Gastrocnemius medialis (tissue), 4 donors: Measurements from ENCODE around the gene MRPL48. TPM values are rescaled to one million over a fixed set of nuclear protein-coding genes. Genes with fewer than 3 reads are reported as not detected.

ENCODE experiments used
- ATAC-seq, 2 donors: fragments of 150-250 bp; one replicate each; pipeline ENCODE4 v1.9.1; 2016
- DNase-seq, 2 donors: peaks; one replicate each; pipeline ENCODE4 v3.0.0-alpha.2; 2019
- H3K27ac ChIP-seq, 4 donors: fragments of 200-600 bp; sonication (generic); 1 replicate in 1 of 4; 2 replicates in 3 of 4; pipeline ENCODE4 v1.5.1; 2016 to 2018; ENCODE audit warnings: mild to moderate bottlenecking in 2 of 4, moderate library complexity in 1 of 4
- H3K27me3 ChIP-seq, 3 donors: fragments of 200-600 bp; sonication (generic) in 2 of 3; 1 replicate in 1 of 3; 2 replicates in 2 of 3; pipeline versions ENCODE4 v1.5.1 to v1.6.0; 2016 to 2019; ENCODE audit warnings: mild to moderate bottlenecking in 1 of 3, moderate library complexity in 1 of 3
- H3K36me3 ChIP-seq, 2 donors: fragments of 200-600 bp; sonication (generic) in 1 of 2; one replicate each; pipeline ENCODE4 v1.5.1; 2017 to 2018
- H3K4me1 ChIP-seq, 2 donors: fragments of 200-600 bp; sonication (generic) in 1 of 2; one replicate each; pipeline ENCODE4 v1.5.1; 2016 to 2017; ENCODE audit warnings: mild to moderate bottlenecking in 2 of 2
- H3K4me3 ChIP-seq, 4 donors: fragments of 200-600 bp; sonication (generic) in 3 of 4; 1 replicate in 1 of 4; 2 replicates in 3 of 4; pipeline ENCODE4 v1.5.1; 2016 to 2019; ENCODE audit warnings: mild to moderate bottlenecking in 2 of 4
- H3K9me3 ChIP-seq, 3 donors: fragments of 200-600 bp; sonication (generic) in 2 of 3; 1 replicate in 1 of 3; 2 replicates in 2 of 3; pipeline ENCODE4 v1.5.1; 2016 to 2019
- POLR2A ChIP-seq, 2 donors: fragments of 450-650 bp; IDR thresholded peaks; one replicate each; pipeline ENCODE4 v1.6.1; 2017; ENCODE audit warnings: antibody characterized with exemption in 2 of 2, mild to moderate bottlenecking in 2 of 2, moderate library complexity in 2 of 2
- in situ Hi-C, 4 donors: fragments of 200-750 bp; cut with MboI; loops; one replicate each; pipeline versions ENCODE4 v1.15.0 to v1.8.0; 2017; ENCODE audit warnings: low sequenced_read_pairs in 4 of 4
- intact Hi-C: fragments of 100-400 bp; cut with DNase I; formaldehyde crosslinking; loops from one replicate; pipeline ENCODE4 v1.15.1; 2023; ENCODE audit warnings: low total_unique reads
- total RNA-seq, 4 donors: library from RNA; depleted of rRNA; stranded (reverse); fragments of >200 nt; gene quantifications; one replicate each; pipeline versions ENCODE4 v1.1.0 to v1.2.3, GENCODE V29; 2016
- TF ChIP-seq, protein P1 (sequence below), 5 experiments: fragments of 450-650 bp in 3 of 5; fragments of 200-600 bp in 2 of 5; sonication (generic) in 2 of 5; IDR thresholded peaks in 4 of 5; conservative IDR thresholded peaks in 1 of 5; 1 replicate in 4 of 5; 2 replicates in 1 of 5; pipeline ENCODE4 v1.5.1; 2016 to 2019; ENCODE audit warnings: antibody characterized with exemption in 5 of 5, mild to moderate bottlenecking in 3 of 5, moderate library complexity in 3 of 5

Gene MRPL48
- total RNA-seq, 4 donors from 2014 or later: 9.0 to 29.1 (median 13.4) TPM

DNA sequence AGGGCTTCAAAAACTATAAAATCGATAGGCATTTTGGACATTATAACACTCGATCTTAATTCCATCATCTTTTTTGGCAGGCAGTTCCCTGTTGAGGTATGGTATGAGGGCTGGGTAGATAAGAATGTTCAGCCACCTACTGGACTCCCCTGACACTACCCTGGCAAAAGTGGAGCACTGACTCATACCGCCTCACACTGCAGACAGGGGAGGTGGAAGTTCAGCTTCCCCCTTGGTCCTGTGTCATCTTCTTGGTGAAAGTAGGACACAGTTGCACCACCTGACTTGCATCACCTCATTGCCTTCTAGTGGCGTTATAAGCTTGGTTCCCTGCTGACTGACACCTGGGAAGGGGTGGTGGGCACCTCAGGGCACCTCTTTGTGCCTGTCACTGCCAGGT is 119.5 kb downstream of the MRPL48 start:
- Histone ChIP-seq H3K27ac (no peak overlapping the region), H3K4me3 (no peak overlapping the region), H3K9me3 (no peaks in the 10 kb centered on the region), H3K4me1 (no peaks in the 10 kb centered on the region), H3K36me3 (peaks cover 0 to 32% of the 10 kb centered on the region in 2 donors), H3K27me3 (no peaks in the 10 kb centered on the region)
- TF ChIP-seq, protein P1, sequence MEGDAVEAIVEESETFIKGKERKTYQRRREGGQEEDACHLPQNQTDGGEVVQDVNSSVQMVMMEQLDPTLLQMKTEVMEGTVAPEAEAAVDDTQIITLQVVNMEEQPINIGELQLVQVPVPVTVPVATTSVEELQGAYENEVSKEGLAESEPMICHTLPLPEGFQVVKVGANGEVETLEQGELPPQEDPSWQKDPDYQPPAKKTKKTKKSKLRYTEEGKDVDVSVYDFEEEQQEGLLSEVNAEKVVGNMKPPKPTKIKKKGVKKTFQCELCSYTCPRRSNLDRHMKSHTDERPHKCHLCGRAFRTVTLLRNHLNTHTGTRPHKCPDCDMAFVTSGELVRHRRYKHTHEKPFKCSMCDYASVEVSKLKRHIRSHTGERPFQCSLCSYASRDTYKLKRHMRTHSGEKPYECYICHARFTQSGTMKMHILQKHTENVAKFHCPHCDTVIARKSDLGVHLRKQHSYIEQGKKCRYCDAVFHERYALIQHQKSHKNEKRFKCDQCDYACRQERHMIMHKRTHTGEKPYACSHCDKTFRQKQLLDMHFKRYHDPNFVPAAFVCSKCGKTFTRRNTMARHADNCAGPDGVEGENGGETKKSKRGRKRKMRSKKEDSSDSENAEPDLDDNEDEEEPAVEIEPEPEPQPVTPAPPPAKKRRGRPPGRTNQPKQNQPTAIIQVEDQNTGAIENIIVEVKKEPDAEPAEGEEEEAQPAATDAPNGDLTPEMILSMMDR (IDR thresholded peaks at IDR 0.05 in 4 of 5, conservative IDR thresholded peaks at IDR 0.05 in 1 of 5): no peak
- no peak for TF ChIP-seq POLR2A (IDR thresholded peaks at IDR 0.05)
- peak in 1 of 2 donors; percentile 44 for DNase-seq
- ATAC-seq: peak; percentile 62 to 84
- in situ Hi-C loops: no loop called here
- intact Hi-C loops: no loop called here

DNA sequence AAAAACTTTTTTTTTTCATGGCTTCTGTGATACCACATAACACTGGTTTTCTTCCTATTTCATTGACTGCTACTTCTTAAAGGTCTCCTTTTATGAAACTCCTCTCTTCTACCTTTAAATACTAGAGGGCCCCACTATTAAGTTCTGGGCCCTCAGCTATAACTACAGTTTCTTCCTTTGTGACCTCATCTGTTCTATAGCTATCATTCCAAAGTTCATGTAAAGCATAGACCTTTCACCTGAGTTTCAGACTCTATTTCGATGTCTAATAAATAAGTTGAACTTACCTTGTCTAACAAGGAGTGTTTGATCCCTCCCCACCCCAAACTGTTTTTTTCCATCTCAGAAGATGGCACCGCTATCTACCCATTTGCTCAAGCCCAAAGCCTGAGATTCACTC is 124.4 kb downstream of the MRPL48 start:
- Histone ChIP-seq H3K36me3 (peaks cover 0 to 49% of the 10 kb centered on the region in 2 donors), H3K4me3 (no peak overlapping the region), H3K9me3 (no peaks in the 10 kb centered on the region), H3K27me3 (no peaks in the 10 kb centered on the region), H3K4me1 (no peaks in the 10 kb centered on the region), H3K27ac (no peak overlapping the region)
- TF ChIP-seq POLR2A (IDR thresholded peaks at IDR 0.05): no peak
- TF ChIP-seq, protein P1 (IDR thresholded peaks at IDR 0.05 in 4 of 5, conservative IDR thresholded peaks at IDR 0.05 in 1 of 5): no peak
- intact Hi-C loops: no loop called here
- no peak for ATAC-seq
- DNase-seq: no peak
- in situ Hi-C loops: no loop called here

DNA sequence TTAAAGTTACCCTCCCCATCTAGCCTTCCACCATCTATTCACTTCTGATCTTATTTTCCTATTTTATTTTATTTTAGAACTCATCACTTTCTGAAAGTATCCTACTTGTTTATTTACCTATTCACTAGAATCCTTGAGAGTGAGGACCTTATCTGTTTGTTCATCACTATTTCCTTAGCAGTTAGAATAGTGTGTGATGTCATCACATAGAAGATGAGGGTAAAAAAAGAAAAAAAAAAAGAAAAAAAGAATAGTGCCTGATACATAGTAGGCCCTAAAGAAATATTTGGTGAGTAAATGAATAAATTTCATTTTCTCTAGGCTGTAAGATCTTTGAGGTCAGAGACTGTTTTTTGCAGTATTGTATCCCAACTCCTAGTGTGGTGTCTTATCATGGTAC is 125.8 kb downstream of the MRPL48 start:
- in situ Hi-C loops: no loop called here

DNA sequence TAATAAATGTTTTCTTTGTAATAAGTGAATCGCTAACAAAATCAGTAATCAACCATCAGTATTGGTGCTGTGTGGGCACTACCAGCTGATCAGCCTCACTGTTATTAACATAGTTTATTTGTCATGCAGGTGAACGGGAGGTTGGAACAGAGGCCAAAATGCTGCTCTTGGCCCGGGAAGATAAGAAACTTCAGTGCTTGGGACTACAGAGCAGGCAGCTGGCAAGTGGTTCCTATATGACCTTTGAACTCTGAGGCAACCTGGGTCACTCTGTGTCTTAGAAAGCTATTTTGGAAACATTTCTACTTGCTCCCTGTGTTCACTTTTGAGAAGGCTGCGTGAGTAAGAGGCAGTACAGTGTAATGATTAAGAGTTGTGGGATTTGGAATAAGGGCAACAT is 126.6 kb downstream of the MRPL48 start:
- ATAC-seq: no peak
- DNase-seq: no peak

More for the DNA sequence above, 125.8 kb downstream of the MRPL48 start:
- Histone ChIP-seq H3K4me3 (no peak overlapping the region), H3K27me3 (no peaks in the 10 kb centered on the region), H3K27ac (no peak overlapping the region), H3K9me3 (no peaks in the 10 kb centered on the region), H3K4me1 (no peaks in the 10 kb centered on the region), H3K36me3 (peaks cover 0 to 61% of the 10 kb centered on the region in 2 donors)
- intact Hi-C loops: no loop called here
- ATAC-seq (no peak), DNase-seq (no peak)
- TF ChIP-seq POLR2A (IDR thresholded peaks at IDR 0.05): no peak
- TF ChIP-seq, protein P1 (IDR thresholded peaks at IDR 0.05 in 4 of 5, conservative IDR thresholded peaks at IDR 0.05 in 1 of 5): no peak

More for the DNA sequence above, 126.6 kb downstream of the MRPL48 start:
- H3K4me1 ChIP-seq: no peaks in the 10 kb centered on the region
- peaks cover 0 to 66% of the 10 kb centered on the region in 2 donors for H3K36me3 ChIP-seq
- no peaks in the 10 kb centered on the region for H3K27me3 ChIP-seq
- H3K9me3 ChIP-seq: no peaks in the 10 kb centered on the region
- no peak overlapping the region for H3K4me3 ChIP-seq
- no peak overlapping the region for H3K27ac ChIP-seq
- intact Hi-C loops: no loop called here
- TF ChIP-seq, protein P1 (IDR thresholded peaks at IDR 0.05 in 4 of 5, conservative IDR thresholded peaks at IDR 0.05 in 1 of 5): no peak
- in situ Hi-C loops: no loop called here

Other genes starting within 250 kb of the MRPL48 start
- gene FAM168A, start 189.8 kb upstream of the MRPL48 start, total RNA-seq: 10 to 100 TPM; 15.9 to 29.3 (median 21.4) TPM
- 10 to 100 TPM in 1 of 4 donors, 1 to 10 TPM in 3; 4.2 to 10.4 (median 5.3) TPM for gene PLEKHB1, start 141.3 kb upstream of the MRPL48 start, total RNA-seq
- gene RAB6A, start 26.8 kb upstream of the MRPL48 start, total RNA-seq: 100 to 1,000 TPM in 3 of 4 donors, 10 to 100 TPM in 1; 95.5 to 124 (median 110) TPM
- gene COA4, start 89.0 kb downstream of the MRPL48 start, total RNA-seq: 100 to 1,000 TPM in 1 of 4 donors, 10 to 100 TPM in 3; 52.3 to 102 (median 86.2) TPM
- 10 to 100 TPM in 1 of 4 donors, 1 to 10 TPM in 3; 2.2 to 11.8 (median 4.4) TPM for gene PAAF1, start 89.1 kb downstream of the MRPL48 start, total RNA-seq
- not detected for gene DNAJB13, start 163.2 kb downstream of the MRPL48 start, total RNA-seq
- 100 to 1,000 TPM in 1 of 4 donors, 10 to 100 TPM in 3; 16.8 to 284 (median 56.7) TPM for gene UCP2, start 195.0 kb downstream of the MRPL48 start, total RNA-seq
- gene UCP3, start 221.2 kb downstream of the MRPL48 start, total RNA-seq: 100 to 1,000 TPM; 489 to 938 (median 679) TPM